AG04449 (cell line): ENCODE results near the gene MYLK2.

ENCODE experiments used
- CTCF ChIA-PET: fragments of 350-600 bp; formaldehyde crosslinking; extraction: SDS; loops from one replicate; lab custom pipeline; 2021; ENCODE audit warnings: antibody characterized with exemption; lab: Yijun Ruan, JAX
- POLR2A ChIA-PET: fragments of 400-600, 350-600 bp; formaldehyde crosslinking; extraction: SDS; loops from one replicate; lab custom pipeline; 2020; ENCODE audit warnings: antibody characterized with exemption, inconsistent platforms; lab: Yijun Ruan, JAX
- DNase-seq: peaks from one replicate; pipeline ENCODE4 v3.0.0-alpha.2; 2010; ENCODE audit warnings: low read depth, low spot score
- H3K4me3 ChIP-seq: 2 replicates; pipeline ENCODE4 v1.5.1; 2011; ENCODE audit warnings: low read depth, mild to moderate bottlenecking, control low read depth, low read length
- TF ChIP-seq, protein P1 (sequence below): IDR thresholded peaks from one replicate; pipeline ENCODE4 v1.5.1; 2011; ENCODE audit warnings: mild to moderate bottlenecking, moderate library complexity, low read length, control low read depth, inconsistent platforms; ENCODE audit not compliant: insufficient read depth; ENCODE audit errors: missing control alignments

Gene MYLK2

DNA sequence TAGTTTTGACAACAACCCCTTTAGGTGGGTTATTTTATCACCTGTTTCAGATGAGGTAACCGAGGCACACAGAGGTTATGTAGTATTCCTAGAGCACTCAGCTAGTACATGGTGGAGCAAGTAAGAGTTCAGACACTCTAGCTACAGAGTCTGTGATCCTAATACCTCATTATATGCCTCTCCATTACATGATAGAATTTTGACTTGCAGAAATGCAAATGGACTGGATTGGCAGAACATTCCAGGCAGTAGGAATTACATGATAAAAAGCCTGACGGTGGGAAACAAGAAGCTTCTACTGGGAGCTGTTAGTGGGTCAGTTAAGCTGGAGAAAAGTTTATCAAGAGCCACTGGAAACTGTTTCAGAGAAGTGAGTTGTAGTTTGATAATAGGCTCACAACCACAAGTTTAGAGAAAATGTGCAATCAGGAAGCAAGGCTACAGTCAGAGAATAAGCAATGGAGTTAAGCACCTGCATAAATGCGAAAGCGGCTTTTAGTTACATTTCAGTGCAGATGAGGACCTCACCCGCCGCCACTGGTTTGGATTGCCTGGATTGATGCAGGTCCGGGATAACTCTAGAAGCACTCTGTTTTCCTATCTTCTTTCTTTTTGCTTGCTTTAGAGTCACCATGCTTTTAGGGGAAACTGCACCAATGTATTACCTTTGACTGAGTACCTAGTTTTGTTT lies 34.7 kb upstream of the MYLK2 start:
- no peak overlapping the region for H3K4me3 ChIP-seq
- CTCF ChIA-PET, result interaction anchor here (2.1 kb wide), 1 partner anchor 123 kb away, joined by 7 read pairs; no protein-coding TSS in a partner anchor
- TF ChIP-seq, protein P1, sequence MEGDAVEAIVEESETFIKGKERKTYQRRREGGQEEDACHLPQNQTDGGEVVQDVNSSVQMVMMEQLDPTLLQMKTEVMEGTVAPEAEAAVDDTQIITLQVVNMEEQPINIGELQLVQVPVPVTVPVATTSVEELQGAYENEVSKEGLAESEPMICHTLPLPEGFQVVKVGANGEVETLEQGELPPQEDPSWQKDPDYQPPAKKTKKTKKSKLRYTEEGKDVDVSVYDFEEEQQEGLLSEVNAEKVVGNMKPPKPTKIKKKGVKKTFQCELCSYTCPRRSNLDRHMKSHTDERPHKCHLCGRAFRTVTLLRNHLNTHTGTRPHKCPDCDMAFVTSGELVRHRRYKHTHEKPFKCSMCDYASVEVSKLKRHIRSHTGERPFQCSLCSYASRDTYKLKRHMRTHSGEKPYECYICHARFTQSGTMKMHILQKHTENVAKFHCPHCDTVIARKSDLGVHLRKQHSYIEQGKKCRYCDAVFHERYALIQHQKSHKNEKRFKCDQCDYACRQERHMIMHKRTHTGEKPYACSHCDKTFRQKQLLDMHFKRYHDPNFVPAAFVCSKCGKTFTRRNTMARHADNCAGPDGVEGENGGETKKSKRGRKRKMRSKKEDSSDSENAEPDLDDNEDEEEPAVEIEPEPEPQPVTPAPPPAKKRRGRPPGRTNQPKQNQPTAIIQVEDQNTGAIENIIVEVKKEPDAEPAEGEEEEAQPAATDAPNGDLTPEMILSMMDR, result no peak
- POLR2A ChIA-PET, result no interaction called here
- DNase-seq, result no peak

GRCh38 chr20:31785089-31785488 lies 34.1 kb upstream of the MYLK2 start:
- POLR2A ChIA-PET, result no interaction called here
- CTCF ChIA-PET, result interaction anchor here (2.1 kb wide), 1 partner anchor 124 kb away, joined by 7 read pairs; no protein-coding TSS in a partner anchor
- TF ChIP-seq, protein P1, result no peak

GRCh38 chr20:31788578-31788977 lies 30.6 kb upstream of the MYLK2 start:
- ChIA-PET CTCF (interaction anchor here (0.7 to 1.6 kb wide), 10 partner anchors 10 to 244 kb away, joined by 3 to 10 read pairs (median 4); no protein-coding TSS in a partner anchor), POLR2A (no interaction called here)
- TF ChIP-seq, protein P1, result no peak
- no peak for DNase-seq
- H3K4me3 ChIP-seq, result no peak overlapping the region

More at GRCh38 chr20:31785089-31785488, 34.1 kb upstream of the MYLK2 start:
- no peak overlapping the region for H3K4me3 ChIP-seq
- DNase-seq, result no peak

DNA sequence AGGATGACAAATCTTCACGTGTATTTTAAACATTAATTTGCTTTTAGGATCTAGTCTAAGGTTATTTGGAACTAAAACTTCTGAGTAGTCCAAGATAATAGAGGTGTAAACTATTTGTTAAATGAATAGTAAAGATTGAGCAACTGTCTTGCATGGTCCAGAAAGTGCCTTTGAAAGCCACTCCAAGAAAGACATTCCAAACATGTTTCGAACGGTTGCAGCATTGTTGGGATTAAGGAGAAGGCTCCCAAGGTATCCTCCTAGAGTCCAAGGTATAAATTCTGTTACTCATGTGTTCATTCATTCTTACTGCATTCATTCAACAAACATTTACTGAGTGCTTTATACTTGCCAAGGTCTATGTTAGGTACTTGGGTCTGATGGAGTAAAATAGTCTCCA lies 28.8 kb upstream of the MYLK2 start:
- CTCF ChIA-PET, result no interaction called here
- TF ChIP-seq, protein P1, result no peak
- DNase-seq, result no peak
- H3K4me3 ChIP-seq, result no peak overlapping the region
- POLR2A ChIA-PET, result no interaction called here

- ChIA-PET CTCF (interaction anchor here (1.1 to 2.3 kb wide), 2 partner anchors 26 to 56 kb away, joined by 3 to 9 read pairs; no protein-coding TSS in a partner anchor), POLR2A (no interaction called here)
- DNase-seq, result no peak
- TF ChIP-seq, protein P1, result no peak
- no peak overlapping the region for H3K4me3 ChIP-seq
Measured at GRCh38 chr20:31797364-31797763, 21.8 kb upstream of the MYLK2 start.

DNA sequence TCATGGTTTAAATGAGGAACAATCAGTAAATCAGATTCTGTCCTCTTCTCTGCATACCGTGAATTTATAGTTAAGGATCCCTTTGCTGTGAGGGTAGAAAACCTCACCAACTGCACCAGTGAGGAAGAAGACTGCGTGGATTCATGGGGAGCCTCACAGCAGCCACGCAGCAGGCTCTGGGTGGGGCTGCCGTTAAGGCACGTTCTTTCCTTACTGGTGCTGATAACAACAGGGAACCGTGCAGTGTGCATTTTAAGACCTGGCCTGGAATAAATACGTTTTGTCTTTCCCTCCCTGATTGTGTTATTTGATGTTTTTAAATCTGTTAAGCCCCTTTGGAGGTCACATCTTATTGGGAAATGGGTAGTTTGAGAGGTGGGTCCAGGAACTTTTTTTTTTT lies 17.6 kb upstream of the MYLK2 start:
- POLR2A ChIA-PET, result no interaction called here
- no peak overlapping the region for H3K4me3 ChIP-seq
- CTCF ChIA-PET, result no interaction called here
- DNase-seq, result no peak
- TF ChIP-seq, protein P1, result no peak
